Liver (tissue), 9 donors: ENCODE data around the gene RPL38. TPM values are rescaled to one million over a fixed set of nuclear protein-coding genes. Genes with fewer than 3 reads are reported as not detected.

Source experiments
- DNase-seq: peaks from one replicate; pipeline ENCODE4 v3.0.0-alpha.2; 2017; ENCODE audit warnings: low spot score
- H3K27ac ChIP-seq, 2 donors: one replicate each; pipeline ENCODE4 v1.7.0; 2013; ENCODE audit warnings: inconsistent platforms in 2 of 2, low read length in 2 of 2, control low read depth in 1 of 2, low read depth in 1 of 2, mild to moderate bottlenecking in 1 of 2
- H3K27me3 ChIP-seq, 4 donors: one replicate each; pipeline versions ENCODE4 v1.6.1 to v1.7.0; 2013; ENCODE audit warnings: low read length in 3 of 4, inconsistent platforms in 1 of 4, mild to moderate bottlenecking in 1 of 4, moderate library complexity in 1 of 4; ENCODE audit not compliant: control insufficient read depth in 4 of 4, insufficient read depth in 4 of 4
- H3K36me3 ChIP-seq, 4 donors: one replicate each; pipeline versions ENCODE4 v1.6.1 to v1.7.0; 2013; ENCODE audit warnings: low read length in 3 of 4, mild to moderate bottlenecking in 3 of 4, low read depth in 1 of 4, moderate library complexity in 1 of 4; ENCODE audit not compliant: control insufficient read depth in 4 of 4, insufficient read depth in 3 of 4
- H3K4me1 ChIP-seq, 4 donors: one replicate each; pipeline versions ENCODE4 v1.6.1 to v1.7.0; 2013; ENCODE audit warnings: low read length in 3 of 4, mild to moderate bottlenecking in 3 of 4, moderate library complexity in 1 of 4; ENCODE audit not compliant: control insufficient read depth in 4 of 4, insufficient read depth in 4 of 4
- H3K4me3 ChIP-seq, 3 donors: one replicate each; pipeline versions ENCODE4 v1.6.1 to v1.7.0; 2013; ENCODE audit warnings: low read length in 3 of 3, control low read depth in 1 of 3, low read depth in 1 of 3, mild to moderate bottlenecking in 1 of 3
- H3K9ac ChIP-seq, 2 donors: one replicate each; pipeline ENCODE4 v1.7.0; 2013; ENCODE audit warnings: low read length in 2 of 2, mild to moderate bottlenecking in 2 of 2, moderate library complexity in 2 of 2, control low read depth in 1 of 2, low read depth in 1 of 2
- H3K9me3 ChIP-seq, 4 donors: one replicate each; pipeline versions ENCODE4 v1.6.1 to v1.7.0; 2013; ENCODE audit warnings: low read length in 3 of 4; ENCODE audit not compliant: control insufficient read depth in 4 of 4
- EGR1 ChIP-seq, 2 donors: IDR thresholded peaks; 2 replicates each; pipeline ENCODE4 v1.6.1; 2016 to 2018; ENCODE audit warnings: antibody characterized with exemption in 2 of 2, low read depth in 2 of 2
- FOXA1 ChIP-seq: IDR thresholded peaks from 2 replicates; pipeline ENCODE4 v1.6.1; 2016; ENCODE audit warnings: antibody characterized with exemption
- HNF4G ChIP-seq: IDR thresholded peaks from 2 replicates; pipeline ENCODE4 v1.6.1; 2016; ENCODE audit warnings: antibody characterized with exemption
- JUND ChIP-seq, 2 donors: IDR thresholded peaks; 2 replicates each; pipeline ENCODE4 v1.6.1; 2016; ENCODE audit warnings: antibody characterized with exemption in 2 of 2
- NR2F2 ChIP-seq: IDR thresholded peaks from 2 replicates; pipeline ENCODE4 v1.6.1; 2016; ENCODE audit warnings: antibody characterized with exemption
- RXRA ChIP-seq, 2 donors: IDR thresholded peaks; 2 replicates each; pipeline ENCODE4 v1.6.1; 2017 to 2018; ENCODE audit warnings: antibody characterized with exemption in 2 of 2, mild to moderate bottlenecking in 1 of 2
- TAF1 ChIP-seq: conservative IDR thresholded peaks from 2 replicates; pipeline ENCODE4 v1.6.1; 2016; ENCODE audit warnings: antibody characterized with exemption, mild to moderate bottlenecking
- YY1 ChIP-seq: IDR thresholded peaks from 2 replicates; pipeline ENCODE4 v1.6.1; 2016; ENCODE audit warnings: antibody characterized with exemption, mild to moderate bottlenecking
- ZBTB33 ChIP-seq: IDR thresholded peaks from 2 replicates; pipeline ENCODE4 v1.6.1; 2016; ENCODE audit warnings: antibody characterized with exemption
- WGBS: extraction: QIAGEN DNeasy Blood & Tissue Kit; methylation state at CpG from one replicate; pipeline ENCODE4 v1.1.7; 2013; 5-methylcytosine and 5-hydroxymethylcytosine counted together
- polyA plus RNA-seq, 2 donors: library from polyadenylated mRNA; stranded (reverse) in 1 of 2; unstranded in 1 of 2; fragments of 200-250 nt in 1 of 2; fragments of >200 nt in 1 of 2; fragmentation: Nextera tagmentation in 1 of 2; extraction: Ambion mirVana in 1 of 2; gene quantifications; one replicate each; pipeline versions ENCODE4 v1.2.1 to v1.2.3, GENCODE V29; 2013 to 2015
- total RNA-seq, 2 donors: library from RNA; depleted of rRNA; stranded (reverse); fragments of >200 nt; gene quantifications; one replicate each; pipeline ENCODE4 v1.2.3, GENCODE V29; 2014
- donor health status: healthy.
- donor health status: healthy.
- donor health status: healthy.
- donor health status: healthy.
- donor health status: healthy.

Gene RPL38
- total and polyA plus RNA-seq, 4 donors: 67.7 to 1,367 (median 455) TPM

GRCh38 chr17:74257311-74257710 is 53.8 kb downstream of the RPL38 start (continued):
- TF ChIP-seq ZBTB33: no peak

GRCh38 chr17:74259667-74260524 is 56.4 kb downstream of the RPL38 start:
- Histone ChIP-seq H3K9ac (no peak overlapping the region), H3K27ac (no peak overlapping the region), H3K27me3 (peaks cover 0 to 3% (median 0%) of the 10 kb centered on the region in 4 donors), H3K9me3 (no peaks in the 10 kb centered on the region), H3K4me1 (no peaks in the 10 kb centered on the region), H3K4me3 (no peak overlapping the region), H3K36me3 (no peaks in the 10 kb centered on the region)
- WGBS: 59% methylated on average over 21 of the region's 21 CpGs
- no peak for DNase-seq
- no peak for TF ChIP-seq ZBTB33
- TF ChIP-seq RXRA (IDR thresholded peaks at IDR 0.05): no peak
- TF ChIP-seq EGR1 (IDR thresholded peaks at IDR 0.05; ENCODE audit: low read depth in 2 of 2): no peak
- TF ChIP-seq TAF1: no peak
- no peak for TF ChIP-seq HNF4G
- no peak for TF ChIP-seq NR2F2
- no peak for TF ChIP-seq FOXA1
- TF ChIP-seq YY1: no peak
- no peak for TF ChIP-seq JUND (IDR thresholded peaks at IDR 0.05)

Other genes with a start within 250 kb of the RPL38 start
- 1 to 10 TPM; 1.3 to 2.4 TPM for gene TTYH2, start 9.9 kb downstream of the RPL38 start, total RNA-seq
- under 1 TPM; 0.40 to 0.72 TPM for gene TTYH2, start 9.9 kb downstream of the RPL38 start, polyA plus RNA-seq
- gene DNAI2, start 70.6 kb downstream of the RPL38 start, total RNA-seq: not detected
- gene DNAI2, start 70.6 kb downstream of the RPL38 start, polyA plus RNA-seq: not detected
- 1 to 10 TPM in 1 of 2 donors, under 1 TPM in 1; 0.70 to 2.1 TPM for gene KIF19, start 122.5 kb downstream of the RPL38 start, total RNA-seq
- gene KIF19, start 122.5 kb downstream of the RPL38 start, polyA plus RNA-seq: under 1 TPM; 0.42 to 0.96 TPM
- not detected for gene BTBD17, start 158.2 kb downstream of the RPL38 start, total RNA-seq
- not detected for gene BTBD17, start 158.2 kb downstream of the RPL38 start, polyA plus RNA-seq
- gene GPR142, start 163.8 kb downstream of the RPL38 start, total RNA-seq: under 1 TPM in 1 of 2 donors, not detected in 1; 0.08 TPM
- under 1 TPM in 1 of 2 donors, not detected in 1; 0.05 TPM for gene GPR142, start 163.8 kb downstream of the RPL38 start, polyA plus RNA-seq
- 10 to 100 TPM; 34.2 to 86.3 TPM for gene GPRC5C, start 228.4 kb downstream of the RPL38 start, total RNA-seq
- gene GPRC5C, start 228.4 kb downstream of the RPL38 start, polyA plus RNA-seq: 100 to 1,000 TPM; 153 to 195 TPM